ENCODE data around the gene DDX39A.

DNA sequence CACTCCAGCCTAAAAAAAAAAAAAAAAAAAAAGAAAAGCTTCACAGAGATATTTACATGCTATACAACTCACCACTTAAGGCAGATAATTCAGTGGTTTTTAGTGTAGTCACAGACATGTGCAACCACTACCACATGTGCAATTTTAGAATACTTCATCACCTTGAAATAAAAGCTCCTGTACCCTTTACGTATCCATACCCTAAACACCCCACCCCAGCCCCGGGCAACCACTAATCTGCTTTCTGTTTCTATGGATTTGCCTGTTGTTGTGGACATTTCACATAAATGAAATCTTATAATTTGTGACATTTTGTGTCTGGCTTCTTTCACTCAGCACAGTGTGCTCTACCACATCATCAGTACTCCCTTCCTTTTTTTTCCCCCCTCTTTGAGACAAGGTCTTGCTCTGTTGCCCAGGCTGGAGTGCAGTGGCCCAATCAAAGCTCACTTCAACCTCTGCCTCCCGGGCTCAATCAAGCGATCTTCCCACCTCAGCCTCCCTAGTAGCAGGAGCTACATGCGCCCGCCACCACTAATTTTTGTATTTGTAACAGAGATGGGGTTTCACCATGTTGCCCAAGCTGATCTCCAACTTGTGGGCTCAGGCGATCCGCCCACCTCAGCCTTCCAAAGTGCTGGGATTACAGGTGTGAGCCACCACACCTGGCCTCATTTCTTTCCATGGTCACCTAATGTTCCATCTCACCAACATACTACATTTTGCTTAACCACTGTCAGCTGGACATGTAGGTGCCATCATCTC lies 4.0 kb downstream of the DDX39A start:
- TF ChIP-seq, protein P1, sequence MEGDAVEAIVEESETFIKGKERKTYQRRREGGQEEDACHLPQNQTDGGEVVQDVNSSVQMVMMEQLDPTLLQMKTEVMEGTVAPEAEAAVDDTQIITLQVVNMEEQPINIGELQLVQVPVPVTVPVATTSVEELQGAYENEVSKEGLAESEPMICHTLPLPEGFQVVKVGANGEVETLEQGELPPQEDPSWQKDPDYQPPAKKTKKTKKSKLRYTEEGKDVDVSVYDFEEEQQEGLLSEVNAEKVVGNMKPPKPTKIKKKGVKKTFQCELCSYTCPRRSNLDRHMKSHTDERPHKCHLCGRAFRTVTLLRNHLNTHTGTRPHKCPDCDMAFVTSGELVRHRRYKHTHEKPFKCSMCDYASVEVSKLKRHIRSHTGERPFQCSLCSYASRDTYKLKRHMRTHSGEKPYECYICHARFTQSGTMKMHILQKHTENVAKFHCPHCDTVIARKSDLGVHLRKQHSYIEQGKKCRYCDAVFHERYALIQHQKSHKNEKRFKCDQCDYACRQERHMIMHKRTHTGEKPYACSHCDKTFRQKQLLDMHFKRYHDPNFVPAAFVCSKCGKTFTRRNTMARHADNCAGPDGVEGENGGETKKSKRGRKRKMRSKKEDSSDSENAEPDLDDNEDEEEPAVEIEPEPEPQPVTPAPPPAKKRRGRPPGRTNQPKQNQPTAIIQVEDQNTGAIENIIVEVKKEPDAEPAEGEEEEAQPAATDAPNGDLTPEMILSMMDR (conservative IDR thresholded peaks at IDR 0.05 in 1 of 2, IDR thresholded peaks at IDR 0.05 in 1 of 2; ENCODE audit: low read depth in 1 of 2, low read length in 2 of 2) = no peak
- TF ChIP-seq EZH2 (IDR thresholded peaks at IDR 0.05; ENCODE audit: low read length, missing control alignments) = no peak
